CD4-positive, CD25-positive, alpha-beta regulatory T cell (primary cell): Measurements from ENCODE around the gene FN3K. TPM values are rescaled to one million over a fixed set of nuclear protein-coding genes. Genes with fewer than 3 reads are reported as not detected.
"Not testable (repeated sequence)": the region's sequence is repeated elsewhere in the genome, so short reads cannot be mapped to it uniquely, and the experiment has no call there.

Experiments
- ATAC-seq, 2 donors: fragments of 150-1000 bp; cut with Tn5 transposase; one replicate each; pipeline ENCODE4 v1.10.0; 2021; ENCODE audit warnings: low read depth in 2 of 2, moderate number of reproducible peaks in 2 of 2, moderate library complexity in 1 of 2
- DNase-seq, 3 donors: peaks; one replicate each; pipeline versions ENCODE4 v3.0.0 to v3.0.0-alpha.2; 2012 to 2022; ENCODE audit warnings: mixed read lengths in 1 of 3
- H3K27ac ChIP-seq: one replicate; pipeline ENCODE4 v1.7.0; 2013; ENCODE audit warnings: mild to moderate bottlenecking, low read length; ENCODE audit not compliant: insufficient read depth, poor library complexity, severe bottlenecking
- H3K27me3 ChIP-seq: one replicate; pipeline ENCODE4 v1.7.0; 2013; ENCODE audit warnings: low read length; ENCODE audit not compliant: control insufficient read depth, insufficient read depth
- H3K36me3 ChIP-seq: one replicate; pipeline ENCODE4 v1.7.0; 2013; ENCODE audit warnings: mild to moderate bottlenecking, low read length, moderate library complexity; ENCODE audit not compliant: control insufficient read depth, insufficient read depth
- H3K4me1 ChIP-seq: 2 replicates; pipeline ENCODE4 v1.7.0; 2013; ENCODE audit warnings: mild to moderate bottlenecking, low read length; ENCODE audit not compliant: insufficient read depth, control insufficient read depth, poor library complexity, severe bottlenecking
- H3K4me3 ChIP-seq: one replicate; pipeline ENCODE4 v1.7.0; 2013; ENCODE audit warnings: low read depth, mild to moderate bottlenecking, low read length, moderate library complexity
- H3K9me3 ChIP-seq, 2 experiments: 1 replicate in 1 of 2; 2 replicates in 1 of 2; pipeline ENCODE4 v1.7.0; 2013; ENCODE audit warnings: low read length in 2 of 2, mild to moderate bottlenecking in 1 of 2, moderate library complexity in 1 of 2; ENCODE audit not compliant: control insufficient read depth in 2 of 2
- H3K27ac Mint-ChIP-seq, 3 donors: one replicate each; pipeline ENCODE4 v1.8.0; 2020 to 2022; ENCODE audit warnings: mild to moderate bottlenecking in 3 of 3, mixed read lengths in 3 of 3, moderate library complexity in 2 of 3
- H3K27me3 Mint-ChIP-seq: one replicate; pipeline ENCODE4 v1.8.0; 2022; ENCODE audit warnings: mild to moderate bottlenecking, mixed read lengths
- H3K36me3 Mint-ChIP-seq: one replicate; pipeline ENCODE4 v1.8.0; 2020; ENCODE audit warnings: mixed read lengths
- H3K4me1 Mint-ChIP-seq, 4 donors: one replicate each; pipeline ENCODE4 v1.8.0; 2020 to 2022; ENCODE audit warnings: mixed read lengths in 4 of 4, mild to moderate bottlenecking in 1 of 4
- H3K4me3 Mint-ChIP-seq, 4 donors: one replicate each; pipeline ENCODE4 v1.8.0; 2020 to 2022; ENCODE audit warnings: mild to moderate bottlenecking in 4 of 4, mixed read lengths in 4 of 4, moderate library complexity in 3 of 4
- H3K9me3 Mint-ChIP-seq, 7 donors: one replicate each; pipeline ENCODE4 v1.8.0; 2020 to 2022; ENCODE audit warnings: mixed read lengths in 7 of 7, mild to moderate bottlenecking in 3 of 7, moderate library complexity in 2 of 7
- polyA plus RNA-seq, 4 donors: library from polyadenylated mRNA; unstranded; fragments of 300-500 nt; fragmentation: Illumina TruSeq; gene quantifications; one replicate each; pipeline ENCODE4 v1.2.3, GENCODE V29; 2021
- total RNA-seq: library from RNA; stranded (reverse); gene quantifications from one replicate; pipeline ENCODE4 v1.2.3, GENCODE V29; 2022

Gene FN3K
- total and polyA plus RNA-seq, 5 donors from 2014 or later = 0.18 to 2.0 (median 0.26) TPM

DNA sequence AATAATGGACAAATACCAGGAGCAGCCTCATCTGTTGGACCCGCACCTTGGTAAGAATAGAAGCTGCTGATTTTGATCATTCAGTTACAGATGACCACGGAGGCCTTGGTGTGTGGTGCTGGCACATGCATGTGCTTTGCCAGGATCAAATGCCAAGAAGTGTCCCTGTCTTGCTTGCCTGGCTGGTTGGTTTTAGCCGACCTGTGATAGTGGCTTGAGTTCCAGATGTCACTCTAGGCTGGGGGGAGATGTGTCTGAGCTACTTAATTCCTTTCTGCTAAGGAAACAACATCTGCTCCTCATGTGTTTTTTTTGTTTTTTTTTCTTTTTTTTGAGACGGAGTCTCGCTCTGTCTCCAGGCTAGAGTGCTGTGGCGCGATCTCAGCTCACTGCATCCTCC is 20.8 kb downstream of the FN3K start:
- no peaks in the 10 kb centered on the region for H3K27me3 Mint-ChIP-seq
- peak overlapping the region in 1 of 4 donors; percentile 16 for H3K4me3 Mint-ChIP-seq
- H3K9me3 Mint-ChIP-seq = no peaks in the 10 kb centered on the region
- no peaks in the 10 kb centered on the region for H3K9me3 ChIP-seq
- no peak overlapping the region for H3K27ac Mint-ChIP-seq
- ATAC-seq (no peak), DNase-seq (no peak)
- no peak overlapping the region for H3K4me3 ChIP-seq
- no peak overlapping the region for H3K27ac ChIP-seq
- peaks cover 7 to 32% (median 16%) of the 10 kb centered on the region in 4 donors for H3K4me1 Mint-ChIP-seq
- H3K4me1 ChIP-seq = peaks cover 12% of the 10 kb centered on the region
- no peaks in the 10 kb centered on the region for H3K27me3 ChIP-seq
- peaks cover 6% of the 10 kb centered on the region for H3K36me3 ChIP-seq
- H3K36me3 Mint-ChIP-seq = peaks cover 19% of the 10 kb centered on the region

GRCh38 chr17:82765371-82765770 is 30.0 kb downstream of the FN3K start:
- H3K27ac Mint-ChIP-seq = no peak overlapping the region
- H3K36me3 ChIP-seq = peaks cover 39% of the 10 kb centered on the region

DNA sequence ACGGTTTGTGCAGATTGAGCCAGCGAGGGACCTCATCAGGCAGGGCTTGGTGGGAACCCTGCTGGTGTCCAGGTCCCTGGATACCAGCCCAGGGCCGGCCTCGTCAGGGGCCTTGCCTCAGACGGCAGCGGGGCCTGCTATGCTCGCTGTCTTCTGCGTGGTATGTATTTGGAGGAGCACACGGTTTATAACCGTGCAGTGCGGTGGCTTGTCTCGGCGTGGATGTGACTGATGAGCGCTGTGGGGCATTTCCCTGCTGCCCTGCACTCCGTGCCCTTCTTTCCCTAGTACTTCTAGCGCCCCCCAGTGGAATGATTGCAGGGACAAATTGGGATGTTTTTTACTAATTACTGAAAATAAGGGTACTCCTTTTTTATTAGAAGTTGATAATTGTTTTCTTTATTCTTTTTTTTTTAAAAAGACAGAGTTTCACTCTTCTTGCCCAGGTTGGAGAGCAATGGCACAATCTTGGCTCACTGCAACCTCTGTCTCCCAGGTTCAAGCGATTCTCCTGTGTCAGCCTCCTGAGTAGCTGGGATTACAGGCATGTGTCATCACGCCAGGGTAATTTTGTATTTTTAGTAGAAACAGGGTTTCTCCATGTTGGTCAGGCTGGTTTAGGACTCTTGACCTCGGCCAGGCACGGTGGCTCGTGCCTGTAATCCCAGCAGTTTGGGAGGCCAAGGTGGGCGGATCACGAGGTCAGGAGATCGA is 31.8 kb downstream of the FN3K start:
- peaks cover 38% of the 10 kb centered on the region for H3K36me3 ChIP-seq
- H3K4me1 ChIP-seq = no peaks in the 10 kb centered on the region
- Mint-ChIP-seq H3K27me3 (no peaks in the 10 kb centered on the region), H3K4me1 (peaks cover 3 to 16% (median 9%) of the 10 kb centered on the region in 4 donors), H3K9me3 (no peaks in the 10 kb centered on the region), H3K4me3 (no peak overlapping the region), H3K27ac (peak overlapping the region in 2 of 3 donors; percentile 9 to 75), H3K36me3 (peaks cover 39% of the 10 kb centered on the region)
- DNase-seq (peak in 1 of 3 donors; percentile 49), ATAC-seq (no peak)
- H3K9me3 ChIP-seq = no peaks in the 10 kb centered on the region
- no peak overlapping the region for H3K4me3 ChIP-seq
- H3K27ac ChIP-seq = no peak overlapping the region
- no peaks in the 10 kb centered on the region for H3K27me3 ChIP-seq

More at GRCh38 chr17:82765371-82765770, 30.0 kb downstream of the FN3K start:
- Mint-ChIP-seq H3K36me3 (peaks cover 42% of the 10 kb centered on the region), H3K4me3 (no peak overlapping the region), H3K9me3 (no peaks in the 10 kb centered on the region), H3K4me1 (peaks cover 2 to 13% (median 10%) of the 10 kb centered on the region in 4 donors), H3K27me3 (no peaks in the 10 kb centered on the region)
- ATAC-seq (no peak), DNase-seq (no peak)
- H3K4me1 ChIP-seq = no peaks in the 10 kb centered on the region
- H3K9me3 ChIP-seq = no peaks in the 10 kb centered on the region
- H3K4me3 ChIP-seq = no peak overlapping the region
- H3K27me3 ChIP-seq = no peaks in the 10 kb centered on the region
- H3K27ac ChIP-seq = no peak overlapping the region

GRCh38 chr17:82769041-82769440 is 33.6 kb downstream of the FN3K start:
- peaks cover 7 to 20% (median 8%) of the 10 kb centered on the region in 4 donors for H3K4me1 Mint-ChIP-seq
- H3K36me3 Mint-ChIP-seq = peaks cover 35% of the 10 kb centered on the region
- Histone ChIP-seq H3K4me1 (no peaks in the 10 kb centered on the region), H3K27me3 (no peaks in the 10 kb centered on the region), H3K27ac (no peak overlapping the region), H3K9me3 (no peaks in the 10 kb centered on the region), H3K36me3 (peaks cover 41% of the 10 kb centered on the region), H3K4me3 (no peak overlapping the region)
- no peak overlapping the region for H3K27ac Mint-ChIP-seq
- ATAC-seq (no peak), DNase-seq (no peak)
- no peak overlapping the region for H3K4me3 Mint-ChIP-seq
- H3K27me3 Mint-ChIP-seq = no peaks in the 10 kb centered on the region
- no peaks in the 10 kb centered on the region for H3K9me3 Mint-ChIP-seq

DNA sequence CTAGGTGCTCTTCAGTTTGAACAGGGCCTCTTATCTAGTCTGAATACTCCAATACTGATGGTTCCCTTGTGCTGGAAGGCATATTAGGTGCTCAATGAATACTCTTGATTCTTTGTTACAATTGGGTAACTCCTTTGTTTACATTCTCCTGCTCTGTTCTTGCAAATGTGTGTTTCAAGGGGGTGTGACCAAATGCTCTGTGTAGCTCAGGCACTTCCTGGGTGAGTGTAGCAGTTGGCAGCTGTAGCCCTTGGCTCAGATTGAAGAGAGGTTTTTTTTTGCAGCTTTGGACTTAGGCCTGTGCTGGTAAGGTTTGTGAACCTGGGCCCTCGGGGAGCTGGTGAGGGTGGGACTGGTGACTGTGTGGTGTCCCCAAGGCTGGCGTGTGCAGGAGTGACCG is 36.6 kb downstream of the FN3K start:
- Histone ChIP-seq H3K4me1 (peaks cover 7% of the 10 kb centered on the region), H3K36me3 (peaks cover 33% of the 10 kb centered on the region), H3K4me3 (no peak overlapping the region), H3K27me3 (no peaks in the 10 kb centered on the region), H3K9me3 (no peaks in the 10 kb centered on the region), H3K27ac (no peak overlapping the region)
- Mint-ChIP-seq H3K9me3 (no peaks in the 10 kb centered on the region), H3K27ac (peak overlapping the region in 1 of 3 donors; percentile 47), H3K4me1 (peaks cover 2 to 14% (median 7%) of the 10 kb centered on the region in 4 donors), H3K27me3 (no peaks in the 10 kb centered on the region), H3K4me3 (no peak overlapping the region), H3K36me3 (peaks cover 28% of the 10 kb centered on the region)
- ATAC-seq (no peak), DNase-seq (peak in 1 of 3 donors; percentile 60)

DNA sequence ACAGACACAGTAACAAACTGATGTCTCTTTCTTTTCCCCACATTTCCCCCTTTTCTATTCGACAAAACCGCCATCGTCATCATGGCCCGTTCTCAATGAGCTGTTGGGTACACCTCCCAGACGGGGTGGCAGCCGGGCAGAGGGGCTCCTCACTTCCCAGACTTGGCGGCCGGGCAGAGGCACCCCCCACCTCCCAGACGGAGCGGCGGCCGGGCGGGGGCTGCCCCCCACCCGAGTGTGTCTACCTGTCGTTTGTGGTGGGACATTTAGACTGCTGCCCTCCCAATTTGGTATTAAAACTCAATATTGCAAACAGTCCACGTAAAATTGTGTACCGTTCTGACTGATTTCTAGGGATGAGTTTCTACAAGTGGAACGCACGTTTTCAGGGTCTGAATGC is 39.0 kb downstream of the FN3K start:
- H3K4me3 Mint-ChIP-seq, H3K27me3 ChIP-seq, H3K9me3 Mint-ChIP-seq, H3K9me3 ChIP-seq, DNase-seq, H3K27ac Mint-ChIP-seq, H3K4me3 ChIP-seq, H3K4me1 ChIP-seq, H3K27me3 Mint-ChIP-seq, H3K27ac ChIP-seq, ATAC-seq: not testable (repeated sequence)
- peaks cover 8 to 15% (median 10%) of the 10 kb centered on the region in 4 donors for H3K4me1 Mint-ChIP-seq
- H3K36me3 Mint-ChIP-seq = peaks cover 17% of the 10 kb centered on the region
- H3K36me3 ChIP-seq = peaks cover 16% of the 10 kb centered on the region

GRCh38 chr17:82775001-82775823 is 39.8 kb downstream of the FN3K start:
- ATAC-seq = peak in 1 of 2 donors; percentile 31

More at GRCh38 chr17:82775001-82775823, 39.8 kb downstream of the FN3K start:
- no peaks in the 10 kb centered on the region for H3K27me3 Mint-ChIP-seq
- H3K4me1 Mint-ChIP-seq = peaks cover 8 to 15% (median 10%) of the 10 kb centered on the region in 4 donors
- Histone ChIP-seq H3K4me3 (no peak overlapping the region), H3K27me3 (no peaks in the 10 kb centered on the region), H3K9me3 (no peaks in the 10 kb centered on the region), H3K4me1 (peaks cover 7% of the 10 kb centered on the region), H3K36me3 (peaks cover 9% of the 10 kb centered on the region), H3K27ac (no peak overlapping the region)
- peaks cover 14% of the 10 kb centered on the region for H3K36me3 Mint-ChIP-seq
- no peaks in the 10 kb centered on the region for H3K9me3 Mint-ChIP-seq
- H3K27ac Mint-ChIP-seq = no peak overlapping the region
- no peak overlapping the region for H3K4me3 Mint-ChIP-seq
- peak in 1 of 3 donors; percentile 26 for DNase-seq
